ENCODE measurements around the gene LRRC25. TPM values are rescaled to one million over a fixed set of nuclear protein-coding genes. Genes with fewer than 3 reads are reported as not detected.
A peak's percentile ranks its signal among the peaks of the same experiment; 100 is the strongest.

LRRC25 gene
- total RNA-seq, 1 donor from 2014 or later = 0.47 TPM

- H3K27me3 Mint-ChIP-seq = peaks cover 21% of the 10 kb centered on the region
- H3K9me3 Mint-ChIP-seq = no peaks in the 10 kb centered on the region
- no peak for TF ChIP-seq CTCF (IDR thresholded peaks at IDR 0.05)
- POLR2A ChIA-PET = interaction anchor here (0.6 to 1.5 kb wide), 3 partner anchors 8 to 192 kb away, joined by 3 to 5 read pairs (median 4); partner anchors contain the start of gene LRRC25
- H3K27ac Mint-ChIP-seq = no peak overlapping the region
- peaks cover 9% of the 10 kb centered on the region for H3K4me1 Mint-ChIP-seq
- H3K36me3 Mint-ChIP-seq (ENCODE audit: low read depth) = no peaks in the 10 kb centered on the region
- CTCF ChIA-PET = interaction anchor here (1.0 to 1.6 kb wide), 3 partner anchors 9 to 101 kb away, joined by 3 to 6 read pairs (median 4); no protein-coding TSS in a partner anchor
- ATAC-seq (ENCODE audit: low read depth) (no peak), DNase-seq (no peak)
- no peak overlapping the region for H3K4me3 Mint-ChIP-seq
- intact Hi-C loops (cut with micrococcal nuclease) = no loop called here
Observed at GRCh38 chr19:18379803-18380747, 17.3 kb downstream of the LRRC25 start.

- Mint-ChIP-seq H3K27me3 (peaks cover 10% of the 10 kb centered on the region), H3K27ac (no peak overlapping the region), H3K36me3 (ENCODE audit: low read depth) (no peaks in the 10 kb centered on the region), H3K4me3 (no peak overlapping the region), H3K4me1 (peaks cover 25% of the 10 kb centered on the region), H3K9me3 (no peaks in the 10 kb centered on the region)
- intact Hi-C loops (cut with micrococcal nuclease) = no loop called here
- no peak for ATAC-seq (ENCODE audit: low read depth)
- TF ChIP-seq CTCF (IDR thresholded peaks at IDR 0.05) = no peak
- ChIA-PET CTCF (no interaction called here), POLR2A (no interaction called here)
- no peak for DNase-seq
Observed at GRCh38 chr19:18377026-18377425, 20.4 kb downstream of the LRRC25 start.

- POLR2A ChIA-PET = interaction anchor here (0.5 to 1.1 kb wide), 4 partner anchors 14 to 216 kb away, joined by 3 to 19 read pairs (median 4); no protein-coding TSS in a partner anchor
- intact Hi-C loops (cut with micrococcal nuclease) = loop anchor here (1.0 to 5.0 kb wide), 3 partner anchors 15 to 33 kb away; no protein-coding TSS in a partner anchor
- Mint-ChIP-seq H3K4me3 (peak overlapping the region; percentile 7), H3K9me3 (no peaks in the 10 kb centered on the region), H3K27me3 (no peaks in the 10 kb centered on the region), H3K4me1 (peaks cover 25% of the 10 kb centered on the region), H3K27ac (peak overlapping the region; percentile 41), H3K36me3 (ENCODE audit: low read depth) (no peaks in the 10 kb centered on the region)
- ATAC-seq (ENCODE audit: low read depth) (peak; percentile 86), DNase-seq (peak; percentile 50)
- CTCF ChIA-PET = interaction anchor here (1.3 to 1.7 kb wide), 2 partner anchors 14 to 17 kb away, joined by 3 to 4 read pairs; no protein-coding TSS in a partner anchor
- TF ChIP-seq CTCF (IDR thresholded peaks at IDR 0.05) = no peak
Observed at GRCh38 chr19:18373892-18374629, 23.4 kb downstream of the LRRC25 start.

- H3K27ac Mint-ChIP-seq = peak overlapping the region; percentile 41
- peaks cover 25% of the 10 kb centered on the region for H3K4me1 Mint-ChIP-seq
- TF ChIP-seq CTCF (IDR thresholded peaks at IDR 0.05) = no peak
- CTCF ChIA-PET = interaction anchor here (1.3 to 1.7 kb wide), 2 partner anchors 15 to 18 kb away, joined by 3 to 4 read pairs; no protein-coding TSS in a partner anchor
- H3K9me3 Mint-ChIP-seq = no peaks in the 10 kb centered on the region
- ATAC-seq (ENCODE audit: low read depth) = no peak
- H3K36me3 Mint-ChIP-seq (ENCODE audit: low read depth) = no peaks in the 10 kb centered on the region
- no peaks in the 10 kb centered on the region for H3K27me3 Mint-ChIP-seq
- intact Hi-C loops (cut with micrococcal nuclease) = loop anchor here (2.0 to 5.0 kb wide), 2 partner anchors 15 to 34 kb away; no protein-coding TSS in a partner anchor
- no peak for DNase-seq
- POLR2A ChIA-PET = no interaction called here
- H3K4me3 Mint-ChIP-seq = no peak overlapping the region
Observed at GRCh38 chr19:18373407-18373891, 24.0 kb downstream of the LRRC25 start.
